GM19455 (cell line): ENCODE data around the gene TLL2.

Source experiments
- ATAC-seq: cut with Tn5 transposase; IDR thresholded peaks from one replicate; pipeline ENCODE4 v1.9.1; 2021; ENCODE audit not compliant: unreplicated experiment

TLL2 gene

GRCh38 chr10:96327462-96327861, 186.3 kb downstream of the TLL2 start:
- no peak for ATAC-seq

GRCh38 chr10:96325719-96326373, 187.9 kb downstream of the TLL2 start:
- ATAC-seq, result peak; percentile 95

- ATAC-seq, result no peak
These were observed 189.3 kb downstream of the TLL2 start for GRCh38 chr10:96324447-96324846.

- no peak for ATAC-seq
These were observed 191.5 kb downstream of the TLL2 start for GRCh38 chr10:96322275-96322674.

- no peak for ATAC-seq
These were observed 191.9 kb downstream of the TLL2 start for GRCh38 chr10:96321822-96322221.

GRCh38 chr10:96319754-96320474, 193.8 kb downstream of the TLL2 start:
- no peak for ATAC-seq

GRCh38 chr10:96317067-96317833, 196.5 kb downstream of the TLL2 start:
- no peak for ATAC-seq
